ENCODE measurements around the gene SLC12A6.

The SLC12A6 gene

GRCh38 chr15:34359416-34359815, 21.8 kb upstream of the SLC12A6 start:
- H3K36me3 ChIP-seq, result peaks cover 10% of the 10 kb centered on the region
- no peak for TF ChIP-seq CTCF (IDR thresholded peaks at IDR 0.05)

GRCh38 chr15:34358948-34359347, 21.4 kb upstream of the SLC12A6 start:
- Histone ChIP-seq H3K36me3 (peaks cover 10% of the 10 kb centered on the region), H3K4me1 (ENCODE audit: control insufficient read depth in 1 of 2, insufficient read depth in 1 of 2, low read depth in 1 of 2, low read length in 1 of 2) (no peaks in the 10 kb centered on the region), H3K27me3 (no peaks in the 10 kb centered on the region), H3K4me3 (ENCODE audit: low read depth in 1 of 2, low read length in 1 of 2) (no peak overlapping the region), H3K9me3 (no peaks in the 10 kb centered on the region), H3K27ac (no peak overlapping the region)
- no peak for TF ChIP-seq CTCF (IDR thresholded peaks at IDR 0.05)

More at GRCh38 chr15:34359416-34359815, 21.8 kb upstream of the SLC12A6 start:
- no peak overlapping the region for H3K4me3 ChIP-seq (ENCODE audit: low read depth in 1 of 2, low read length in 1 of 2)
- no peaks in the 10 kb centered on the region for H3K4me1 ChIP-seq (ENCODE audit: control insufficient read depth in 1 of 2, insufficient read depth in 1 of 2, low read depth in 1 of 2, low read length in 1 of 2)
- no peaks in the 10 kb centered on the region for H3K9me3 ChIP-seq
- H3K27me3 ChIP-seq, result no peaks in the 10 kb centered on the region
- H3K27ac ChIP-seq, result no peak overlapping the region

- Histone ChIP-seq H3K27ac (no peak overlapping the region), H3K36me3 (peaks cover 10% of the 10 kb centered on the region), H3K4me1 (ENCODE audit: control insufficient read depth in 1 of 2, insufficient read depth in 1 of 2, low read depth in 1 of 2, low read length in 1 of 2) (no peaks in the 10 kb centered on the region), H3K4me3 (ENCODE audit: low read depth in 1 of 2, low read length in 1 of 2) (no peak overlapping the region), H3K9me3 (no peaks in the 10 kb centered on the region), H3K27me3 (no peaks in the 10 kb centered on the region)
- TF ChIP-seq CTCF (IDR thresholded peaks at IDR 0.05), result no peak
These were observed 20.8 kb upstream of the SLC12A6 start for GRCh38 chr15:34358367-34358766.

- Histone ChIP-seq H3K36me3 (peaks cover 10% of the 10 kb centered on the region), H3K4me1 (ENCODE audit: control insufficient read depth in 1 of 2, insufficient read depth in 1 of 2, low read depth in 1 of 2, low read length in 1 of 2) (no peaks in the 10 kb centered on the region), H3K4me3 (ENCODE audit: low read depth in 1 of 2, low read length in 1 of 2) (no peak overlapping the region), H3K9me3 (no peaks in the 10 kb centered on the region), H3K27ac (no peak overlapping the region), H3K27me3 (no peaks in the 10 kb centered on the region)
- TF ChIP-seq CTCF (IDR thresholded peaks at IDR 0.05), result no peak
These were observed 20.1 kb upstream of the SLC12A6 start for GRCh38 chr15:34357653-34358052.

GRCh38 chr15:34355241-34355640, 17.7 kb upstream of the SLC12A6 start:
- no peak for TF ChIP-seq CTCF (IDR thresholded peaks at IDR 0.05)
- H3K36me3 ChIP-seq, result peaks cover 10% of the 10 kb centered on the region
- H3K27me3 ChIP-seq, result no peaks in the 10 kb centered on the region
- H3K4me1 ChIP-seq (ENCODE audit: control insufficient read depth in 1 of 2, insufficient read depth in 1 of 2, low read depth in 1 of 2, low read length in 1 of 2), result no peaks in the 10 kb centered on the region
- H3K27ac ChIP-seq, result no peak overlapping the region
- no peak overlapping the region for H3K4me3 ChIP-seq (ENCODE audit: low read depth in 1 of 2, low read length in 1 of 2)
- no peaks in the 10 kb centered on the region for H3K9me3 ChIP-seq

- Histone ChIP-seq H3K27me3 (no peaks in the 10 kb centered on the region), H3K27ac (no peak overlapping the region), H3K9me3 (no peaks in the 10 kb centered on the region), H3K4me1 (ENCODE audit: control insufficient read depth in 1 of 2, insufficient read depth in 1 of 2, low read depth in 1 of 2, low read length in 1 of 2) (no peaks in the 10 kb centered on the region), H3K36me3 (peaks cover 5% of the 10 kb centered on the region), H3K4me3 (ENCODE audit: low read depth in 1 of 2, low read length in 1 of 2) (no peak overlapping the region)
- TF ChIP-seq CTCF (IDR thresholded peaks at IDR 0.05), result no peak
These were observed 16.7 kb upstream of the SLC12A6 start for GRCh38 chr15:34354286-34354685.
